Lower lobe of right lung (tissue), 2 donors: Measurements from ENCODE around the gene P4HB. TPM values are rescaled to one million over a fixed set of nuclear protein-coding genes. Genes with fewer than 3 reads are reported as not detected.
A peak's percentile ranks its signal among the peaks of the same experiment; 100 is the strongest.

Experiments used
- ATAC-seq, 2 donors: fragments of 200-7000 bp; cut with Tn5 transposase; one replicate each; pipeline ENCODE4 v1.9.1; 2020 to 2022; ENCODE audit warnings: mild to moderate bottlenecking in 2 of 2, moderate library complexity in 2 of 2
- DNase-seq: peaks from one replicate; pipeline ENCODE4 v3.0.0-alpha.2; 2020
- H3K27ac ChIP-seq: fragments of 200-600 bp; one replicate; pipeline ENCODE4 v1.8.0; 2022
- H3K27me3 ChIP-seq: fragments of 200-600 bp; one replicate; pipeline ENCODE4 v1.8.0; 2022; ENCODE audit warnings: low read depth
- H3K36me3 ChIP-seq: fragments of 200-600 bp; one replicate; pipeline ENCODE4 v1.8.0; 2022; ENCODE audit warnings: mild to moderate bottlenecking
- H3K4me1 ChIP-seq: fragments of 200-600 bp; one replicate; pipeline ENCODE4 v1.8.0; 2022
- H3K4me3 ChIP-seq: fragments of 200-600 bp; one replicate; pipeline ENCODE4 v1.8.0; 2022; ENCODE audit warnings: mild to moderate bottlenecking
- H3K9me3 ChIP-seq: fragments of 200-600 bp; one replicate; pipeline ENCODE4 v1.8.0; 2022
- intact Hi-C: fragments of 100-400 bp; cut with DNase I; formaldehyde crosslinking; loops from one replicate; pipeline ENCODE4 v1.11.0; 2022
- total RNA-seq: library from RNA; stranded (reverse); fragmentation: NEBNext Ultra II Directional; extraction: Animal tissue kit (Norgen Biotek cat#: 25700); gene quantifications from one replicate; pipeline ENCODE4 v1.2.1, GENCODE V29; 2021
- TF ChIP-seq, protein P1 (sequence below): fragments of 200-600 bp; IDR thresholded peaks from one replicate; pipeline ENCODE4 v1.8.0; 2022; ENCODE audit warnings: antibody characterized with exemption, mild to moderate bottlenecking
- donor health status: DM: no; HTN: yes; CAD: no; lungs with severe emphysema.

The P4HB gene
- total RNA-seq, 1 donor from 2014 or later: 432 TPM

DNA sequence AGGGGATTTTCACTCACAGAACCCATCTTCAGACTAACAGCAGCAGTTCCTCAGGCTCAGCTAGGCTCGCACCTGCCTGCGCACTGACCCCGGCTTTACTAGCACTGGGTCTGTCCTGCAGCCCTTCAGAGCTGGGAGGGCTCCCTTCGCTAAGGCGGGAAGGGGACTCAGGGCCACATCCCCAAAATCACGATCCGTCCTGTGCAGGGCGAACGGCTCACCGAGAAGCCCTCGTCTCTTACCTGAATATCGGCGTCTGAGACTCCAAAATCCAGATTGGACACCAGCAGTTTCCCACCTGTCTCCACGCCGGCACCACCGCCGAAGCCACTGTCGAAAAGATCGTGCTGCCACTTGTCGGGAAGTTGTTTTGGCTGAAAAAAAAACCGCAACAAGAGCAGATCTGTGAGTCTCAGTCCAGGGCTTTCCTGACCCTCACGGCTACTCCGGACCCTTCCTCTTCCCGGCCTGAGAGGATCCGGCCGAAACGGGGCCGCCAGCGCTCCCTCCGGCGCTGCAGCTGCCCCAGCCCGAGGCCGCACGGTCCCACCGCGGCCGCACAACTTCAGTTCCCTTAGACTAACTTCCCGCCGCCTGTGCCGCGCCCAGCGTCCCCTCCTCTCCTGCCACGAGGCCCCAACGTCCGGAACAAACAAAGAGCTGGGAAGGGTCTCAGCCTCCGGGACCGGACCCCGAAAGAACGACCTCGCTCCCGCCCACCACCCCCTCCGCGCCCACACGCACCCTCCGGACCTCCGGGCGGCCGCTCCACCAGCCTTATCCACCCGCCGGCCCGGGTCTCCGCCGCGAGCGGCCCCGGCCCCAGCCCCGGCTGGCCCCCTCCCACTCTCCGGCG lies 30.3 kb upstream of the P4HB start:
- intact Hi-C loops: no loop called here
- DNase-seq (no peak), ATAC-seq (peak in 1 of 2 donors; percentile 1)
- TF ChIP-seq, protein P1, sequence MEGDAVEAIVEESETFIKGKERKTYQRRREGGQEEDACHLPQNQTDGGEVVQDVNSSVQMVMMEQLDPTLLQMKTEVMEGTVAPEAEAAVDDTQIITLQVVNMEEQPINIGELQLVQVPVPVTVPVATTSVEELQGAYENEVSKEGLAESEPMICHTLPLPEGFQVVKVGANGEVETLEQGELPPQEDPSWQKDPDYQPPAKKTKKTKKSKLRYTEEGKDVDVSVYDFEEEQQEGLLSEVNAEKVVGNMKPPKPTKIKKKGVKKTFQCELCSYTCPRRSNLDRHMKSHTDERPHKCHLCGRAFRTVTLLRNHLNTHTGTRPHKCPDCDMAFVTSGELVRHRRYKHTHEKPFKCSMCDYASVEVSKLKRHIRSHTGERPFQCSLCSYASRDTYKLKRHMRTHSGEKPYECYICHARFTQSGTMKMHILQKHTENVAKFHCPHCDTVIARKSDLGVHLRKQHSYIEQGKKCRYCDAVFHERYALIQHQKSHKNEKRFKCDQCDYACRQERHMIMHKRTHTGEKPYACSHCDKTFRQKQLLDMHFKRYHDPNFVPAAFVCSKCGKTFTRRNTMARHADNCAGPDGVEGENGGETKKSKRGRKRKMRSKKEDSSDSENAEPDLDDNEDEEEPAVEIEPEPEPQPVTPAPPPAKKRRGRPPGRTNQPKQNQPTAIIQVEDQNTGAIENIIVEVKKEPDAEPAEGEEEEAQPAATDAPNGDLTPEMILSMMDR: no peak
- peaks cover 27% of the 10 kb centered on the region for H3K4me1 ChIP-seq
- H3K27ac ChIP-seq: peak overlapping the region; percentile 85
- H3K36me3 ChIP-seq: peaks cover 69% of the 10 kb centered on the region
- peak overlapping the region; percentile 73 for H3K4me3 ChIP-seq
- no peaks in the 10 kb centered on the region for H3K27me3 ChIP-seq
- H3K9me3 ChIP-seq: no peaks in the 10 kb centered on the region

DNA sequence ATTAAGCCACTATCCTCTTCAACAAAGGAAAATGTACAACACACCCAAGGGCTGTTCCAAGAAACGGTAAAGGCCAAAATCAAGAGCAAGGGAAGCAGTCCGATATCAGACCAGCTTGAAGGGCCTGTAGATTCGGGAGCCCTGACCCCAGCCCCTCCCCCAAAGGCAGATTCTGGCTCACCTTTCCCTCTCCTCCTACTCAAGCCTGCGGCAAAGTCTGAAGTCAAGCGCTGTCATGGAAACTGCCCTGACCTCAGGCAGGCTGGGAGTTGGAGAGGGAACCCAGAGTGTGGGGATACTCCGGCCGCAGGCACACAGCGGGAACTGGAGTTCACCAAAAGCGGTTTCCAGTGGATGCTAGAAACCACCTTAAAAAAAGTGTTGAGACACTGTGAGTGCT lies 29.3 kb upstream of the P4HB start:
- no peak overlapping the region for H3K4me3 ChIP-seq
- peaks cover 27% of the 10 kb centered on the region for H3K4me1 ChIP-seq
- H3K9me3 ChIP-seq: no peaks in the 10 kb centered on the region
- H3K27me3 ChIP-seq: no peaks in the 10 kb centered on the region
- ATAC-seq (no peak), DNase-seq (no peak)
- peaks cover 69% of the 10 kb centered on the region for H3K36me3 ChIP-seq
- TF ChIP-seq, protein P1: no peak
- no peak overlapping the region for H3K27ac ChIP-seq
- intact Hi-C loops: no loop called here

DNA sequence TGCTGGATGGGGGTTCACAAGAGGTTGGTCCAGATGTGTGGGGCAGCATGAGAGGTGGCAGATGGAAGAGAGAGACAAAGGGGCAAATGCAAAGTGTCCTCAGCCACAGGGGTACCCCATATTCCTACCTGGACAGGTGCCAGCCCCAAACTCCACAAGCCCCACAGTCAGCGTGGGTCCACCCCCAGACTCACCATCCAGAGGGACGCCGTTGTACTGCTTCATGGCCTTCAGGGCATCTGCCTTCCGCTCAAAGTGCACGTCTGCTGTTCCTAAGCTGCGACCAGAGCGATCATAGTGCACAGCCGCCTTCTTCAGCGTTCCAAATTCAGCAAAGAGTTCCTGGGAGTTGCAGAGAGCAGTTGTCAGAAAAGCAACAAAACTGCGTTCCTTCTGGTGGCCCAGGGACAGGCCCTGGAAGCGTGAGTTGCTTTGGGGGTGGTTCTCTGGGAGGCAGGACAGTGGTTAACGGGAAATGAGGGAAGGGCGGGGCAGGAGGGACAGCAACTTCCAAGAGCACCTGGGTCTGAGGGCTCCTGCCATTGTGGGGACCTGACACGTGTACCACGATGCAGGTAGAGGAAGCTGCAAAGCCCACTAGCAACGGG lies 28.8 kb upstream of the P4HB start:
- Histone ChIP-seq H3K36me3 (peaks cover 69% of the 10 kb centered on the region), H3K4me3 (no peak overlapping the region), H3K27ac (no peak overlapping the region), H3K4me1 (peaks cover 27% of the 10 kb centered on the region), H3K27me3 (no peaks in the 10 kb centered on the region), H3K9me3 (no peaks in the 10 kb centered on the region)
- TF ChIP-seq, protein P1: no peak
- ATAC-seq (no peak), DNase-seq (no peak)
- intact Hi-C loops: no loop called here

DNA sequence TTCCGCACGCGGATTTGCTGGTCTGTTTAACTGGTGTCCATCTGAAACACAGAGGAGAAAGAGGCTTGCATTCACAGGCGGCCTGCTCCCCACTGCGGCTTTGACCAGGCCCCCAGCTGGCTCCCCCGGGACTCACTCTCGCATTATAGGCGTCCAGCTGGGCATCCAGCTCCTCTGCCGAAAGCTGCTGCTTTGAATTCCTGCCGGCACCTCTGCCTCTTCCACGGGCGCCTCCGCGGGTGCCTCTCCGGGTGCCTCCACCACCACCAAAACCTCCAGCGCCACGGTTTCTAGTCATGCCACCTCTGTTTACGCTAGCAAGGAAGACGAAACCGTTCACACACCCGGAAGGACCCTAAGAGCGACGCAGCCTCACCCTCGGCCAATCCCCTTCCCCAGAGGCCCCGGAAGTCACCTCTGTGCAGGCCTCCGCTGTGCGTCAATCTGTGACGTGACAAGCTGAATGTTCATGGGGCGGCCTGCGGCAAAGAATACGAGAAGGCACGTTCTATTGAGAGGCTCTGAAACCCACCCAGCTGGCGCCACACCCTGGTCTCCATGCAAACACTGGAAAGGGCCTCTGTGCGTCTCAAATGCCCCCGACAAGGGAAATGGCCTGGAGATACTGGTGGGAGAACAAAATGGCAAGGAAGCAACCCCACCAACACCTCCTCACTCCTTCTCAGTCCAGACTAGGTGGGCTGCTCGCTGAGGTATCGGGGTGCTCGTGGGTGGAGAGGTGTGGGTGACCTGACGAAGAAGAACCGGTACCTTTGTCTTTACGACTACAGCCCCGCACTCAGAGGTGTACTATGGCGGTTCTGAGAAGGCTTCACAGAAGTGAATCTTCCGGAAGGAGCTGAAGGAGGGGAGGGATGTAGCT lies 28.0 kb upstream of the P4HB start:
- Histone ChIP-seq H3K36me3 (peaks cover 69% of the 10 kb centered on the region), H3K27me3 (no peaks in the 10 kb centered on the region), H3K4me3 (no peak overlapping the region), H3K4me1 (peaks cover 27% of the 10 kb centered on the region), H3K9me3 (no peaks in the 10 kb centered on the region), H3K27ac (no peak overlapping the region)
- ATAC-seq (no peak), DNase-seq (no peak)
- intact Hi-C loops: no loop called here
- TF ChIP-seq, protein P1: no peak

DNA sequence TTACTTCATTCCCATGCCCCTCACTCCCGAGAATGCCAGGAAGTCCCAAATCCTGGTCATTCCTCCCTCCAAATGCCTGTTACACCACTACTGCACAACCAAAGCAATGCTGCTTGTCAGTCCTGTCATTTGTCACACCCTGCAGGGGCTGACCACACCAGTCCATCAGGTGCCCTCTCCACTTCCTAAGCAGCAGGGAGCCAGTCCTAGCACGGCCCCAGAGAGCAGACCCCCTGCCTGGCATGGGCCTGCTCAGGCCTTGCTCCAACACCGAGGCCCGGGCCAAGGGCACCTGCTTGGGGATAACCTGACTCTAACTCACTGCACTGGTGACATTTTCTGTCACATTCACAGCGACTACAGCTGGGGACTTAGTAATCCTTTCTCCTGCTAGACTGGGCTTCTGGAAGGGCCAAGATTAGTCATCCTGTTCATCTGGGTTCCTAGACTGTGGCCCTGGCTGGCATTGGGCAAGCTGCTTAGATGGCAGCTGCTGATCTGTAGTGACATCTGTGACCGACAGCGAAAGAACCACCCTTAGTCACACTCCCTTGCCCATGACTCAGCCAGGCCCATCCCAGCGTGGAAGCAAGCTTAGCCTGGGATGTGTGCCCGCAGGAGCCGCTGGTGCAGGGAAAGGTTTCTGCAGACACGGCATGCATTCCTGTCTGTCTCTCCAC lies 25.7 kb upstream of the P4HB start:
- H3K27ac ChIP-seq: no peak overlapping the region
- no peak for ATAC-seq
- no peaks in the 10 kb centered on the region for H3K9me3 ChIP-seq
- peaks cover 17% of the 10 kb centered on the region for H3K4me1 ChIP-seq
- no peak for DNase-seq
- TF ChIP-seq, protein P1: no peak
- no peak overlapping the region for H3K4me3 ChIP-seq
- H3K36me3 ChIP-seq: peaks cover 85% of the 10 kb centered on the region
- no peaks in the 10 kb centered on the region for H3K27me3 ChIP-seq
- intact Hi-C loops: no loop called here
